HG03064 (cell line): ENCODE results near the gene NOSIP.
"Not testable (repeated sequence)": the region's sequence is repeated elsewhere in the genome, so short reads cannot be mapped to it uniquely, and the experiment has no call there.

Experiments
- ATAC-seq: cut with Tn5 transposase; IDR thresholded peaks from one replicate; pipeline ENCODE4 v1.9.1; 2021; ENCODE audit warnings: low read depth; ENCODE audit not compliant: unreplicated experiment

NOSIP gene

GRCh38 chr19:49580264-49581006, at the start of gene NOSIP:
Gene NOSIP (minus strand): TSS chr19:49580556. CDS start chr19:49560691, 19,865 bp downstream.
- peak; percentile 65 for ATAC-seq

- no peak for ATAC-seq
These were observed 49.3 kb upstream of the NOSIP start for GRCh38 chr19:49629659-49630058.

GRCh38 chr19:49626226-49626625, 45.9 kb upstream of the NOSIP start:
- ATAC-seq, result no peak

- no peak for ATAC-seq
These were observed 44.9 kb upstream of the NOSIP start for GRCh38 chr19:49624967-49625910.

- ATAC-seq, result not testable (repeated sequence)
These were observed 37.5 kb upstream of the NOSIP start for GRCh38 chr19:49617860-49618259.

- no peak for ATAC-seq
These were observed 36.6 kb upstream of the NOSIP start for GRCh38 chr19:49616945-49617344.

GRCh38 chr19:49616532-49616931, 36.2 kb upstream of the NOSIP start:
- no peak for ATAC-seq

GRCh38 chr19:49615861-49616260, 35.5 kb upstream of the NOSIP start:
- ATAC-seq, result no peak

- no peak for ATAC-seq
These were observed 33.9 kb upstream of the NOSIP start for GRCh38 chr19:49614096-49614833.

- no peak for ATAC-seq
These were observed 33.0 kb upstream of the NOSIP start for GRCh38 chr19:49613374-49613773.

GRCh38 chr19:49609499-49610092, 29.2 kb upstream of the NOSIP start:
- ATAC-seq, result no peak

GRCh38 chr19:49605605-49606004, 25.2 kb upstream of the NOSIP start:
- ATAC-seq, result no peak

- no peak for ATAC-seq
These were observed 22.4 kb upstream of the NOSIP start for GRCh38 chr19:49602806-49603205.

- ATAC-seq, result no peak
These were observed 21.2 kb upstream of the NOSIP start for GRCh38 chr19:49601482-49602038.

- ATAC-seq, result no peak
These were observed 19.3 kb upstream of the NOSIP start for GRCh38 chr19:49599378-49600295.

- no peak for ATAC-seq
These were observed 17.3 kb upstream of the NOSIP start for GRCh38 chr19:49597703-49597974.

GRCh38 chr19:49596954-49597702, 16.8 kb upstream of the NOSIP start:
- no peak for ATAC-seq

GRCh38 chr19:49596407-49596806, 16.1 kb upstream of the NOSIP start:
- no peak for ATAC-seq
